Neural cell (in vitro differentiated cells): ENCODE results near the gene DEK. TPM values are rescaled to one million over a fixed set of nuclear protein-coding genes. Genes with fewer than 3 reads are reported as not detected.

Experiments
- H2AFZ ChIP-seq: fragments of 200-600, 300-800 bp; sonication (generic), shearing (Covaris generic); 2 replicates; pipeline ENCODE4 v1.6.0; 2014; ENCODE audit warnings: low read depth, mild to moderate bottlenecking, antibody characterized with exemption, low read length, moderate library complexity
- H3F3A ChIP-seq: fragments of 200-600 bp; shearing (Covaris generic); 2 replicates; pipeline ENCODE4 v1.6.1; 2016; ENCODE audit warnings: mild to moderate bottlenecking, moderate library complexity, mixed read lengths, antibody characterized with exemption, low read length; ENCODE audit not compliant: insufficient read depth, poor library complexity, severe bottlenecking
- H3K27ac ChIP-seq: fragments of 200-600, 300-800 bp; sonication (generic), shearing (Covaris generic); 2 replicates; pipeline ENCODE4 v1.5.1; 2014; ENCODE audit warnings: mild to moderate bottlenecking, low read length, moderate library complexity
- H3K27me3 ChIP-seq: fragments of 300-800, 200-600 bp; sonication (generic), shearing (Covaris generic); 2 replicates; pipeline ENCODE4 v1.6.0; 2014; ENCODE audit warnings: mild to moderate bottlenecking, low read depth, low read length, moderate library complexity; ENCODE audit not compliant: insufficient read depth
- H3K36me3 ChIP-seq: fragments of 300-800, 200-600 bp; sonication (generic), shearing (Covaris generic); 2 replicates; pipeline ENCODE4 v1.5.1; 2014; ENCODE audit warnings: mild to moderate bottlenecking, antibody characterized with exemption, low read length, moderate library complexity; ENCODE audit not compliant: insufficient read depth
- H3K4me2 ChIP-seq: fragments of 300-800, 200-600 bp; sonication (generic), shearing (Covaris generic); 2 replicates; pipeline ENCODE4 v1.6.0; 2014; ENCODE audit warnings: mild to moderate bottlenecking, low read length
- H3K4me3 ChIP-seq: fragments of 300-800, 200-600 bp; sonication (generic), shearing (Covaris generic); 2 replicates; pipeline ENCODE4 v1.5.1; 2014; ENCODE audit warnings: mild to moderate bottlenecking, low read length, moderate library complexity
- H3K79me2 ChIP-seq: fragments of 200-600 bp; shearing (Covaris generic); replicated peaks from 2 replicates; pipeline ENCODE4 v1.6.0; 2014; ENCODE audit warnings: mild to moderate bottlenecking, low read length, moderate library complexity; ENCODE audit not compliant: insufficient read depth
- H3K9ac ChIP-seq: fragments of 300-800, 200-600 bp; sonication (generic), shearing (Covaris generic); 2 replicates; pipeline ENCODE4 v1.6.1; 2016; ENCODE audit warnings: mild to moderate bottlenecking, low read length, mixed read lengths
- H3K9me2 ChIP-seq: fragments of 200-600 bp; shearing (Covaris generic); 2 replicates; pipeline ENCODE4 v1.6.1; 2016; ENCODE audit warnings: mild to moderate bottlenecking, low read length, mixed read lengths; ENCODE audit not compliant: insufficient read depth
- H3K9me3 ChIP-seq: fragments of 200-600, 300-800 bp; sonication (generic), shearing (Covaris generic); 2 replicates; pipeline ENCODE4 v1.6.1; 2016; ENCODE audit warnings: mild to moderate bottlenecking, mixed run types, low read length, moderate library complexity, mixed read lengths
- H4K20me1 ChIP-seq: fragments of 200-600 bp; shearing (Covaris generic); 2 replicates; pipeline ENCODE4 v1.6.1; 2016; ENCODE audit warnings: mild to moderate bottlenecking, mixed run types; ENCODE audit not compliant: insufficient read depth
- EP300 ChIP-seq: fragments of 450-650 bp; conservative IDR thresholded peaks from 2 replicates; pipeline ENCODE4 v1.6.1; 2014; ENCODE audit warnings: antibody characterized with exemption, mild to moderate bottlenecking, moderate library complexity; ENCODE audit not compliant: poor library complexity, severe bottlenecking
- EZH2 ChIP-seq: fragments of 200-600, 300-800 bp; shearing (Covaris generic), sonication (generic); IDR thresholded peaks from 2 replicates; pipeline ENCODE4 v1.6.1; 2014; ENCODE audit warnings: antibody characterized with exemption, low read length, borderline replicate concordance, mild to moderate bottlenecking; ENCODE audit not compliant: insufficient read depth, poor library complexity, severe bottlenecking
- MXI1 ChIP-seq: fragments of 450-650 bp; conservative IDR thresholded peaks from 2 replicates; pipeline ENCODE4 v1.6.1; 2014; ENCODE audit warnings: antibody characterized with exemption, mild to moderate bottlenecking; ENCODE audit not compliant: poor library complexity, severe bottlenecking
- POLR2AphosphoS5 ChIP-seq: IDR thresholded peaks from 2 replicates; pipeline ENCODE4 v1.6.1; 2012
- RAD21 ChIP-seq: fragments of 450-650 bp; conservative IDR thresholded peaks from 2 replicates; pipeline ENCODE4 v1.6.1; 2014; ENCODE audit warnings: antibody characterized with exemption, mild to moderate bottlenecking, moderate library complexity
- TAF1 ChIP-seq: IDR thresholded peaks from 2 replicates; pipeline ENCODE4 v1.6.1; 2012; ENCODE audit warnings: low read depth
- polyA plus RNA-seq: library from polyadenylated mRNA; depleted of rRNA; stranded (reverse); fragments of >200 nt; gene quantifications from 2 replicates; pipeline ENCODE4 v1.2.3, GENCODE V29; 2014
- TF ChIP-seq, protein P1 (sequence below): IDR thresholded peaks from 2 replicates; pipeline ENCODE4 v1.6.1; 2012; ENCODE audit warnings: borderline replicate concordance
- TF ChIP-seq, protein P2 (sequence below): fragments of 450-650 bp; IDR thresholded peaks from 2 replicates; pipeline ENCODE4 v1.5.1; 2014; ENCODE audit warnings: antibody characterized with exemption, mild to moderate bottlenecking, moderate library complexity; ENCODE audit not compliant: poor library complexity, severe bottlenecking

DEK gene
- polyA plus RNA-seq, 1 donor from 2014 or later = 94.3 TPM

DNA sequence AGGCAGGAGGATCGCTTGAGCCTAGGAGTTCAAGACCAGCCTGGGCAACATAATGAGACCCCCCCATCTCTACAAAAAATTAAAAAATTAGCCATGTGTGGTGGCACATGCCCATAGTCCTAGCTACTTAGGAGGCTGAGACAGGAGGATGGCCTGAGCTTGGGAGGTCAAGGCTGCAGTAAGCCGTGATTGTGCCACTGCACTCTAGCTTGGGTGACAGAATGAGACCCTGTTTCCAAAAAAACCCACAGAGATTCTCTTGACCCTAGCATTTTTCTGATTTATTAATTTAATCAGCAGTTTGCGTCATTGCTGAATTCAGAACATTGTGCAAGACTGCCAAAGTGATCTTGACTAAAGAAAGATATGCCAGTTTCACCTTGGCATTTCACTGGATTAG lies 72.3 kb downstream of the DEK start:
- H3K4me3 ChIP-seq = no peak overlapping the region
- H4K20me1 ChIP-seq = no peaks in the 10 kb centered on the region
- H3K79me2 ChIP-seq = no peaks in the 10 kb centered on the region
- no peak overlapping the region for H3K9ac ChIP-seq
- no peaks in the 10 kb centered on the region for H3K9me3 ChIP-seq
- no peaks in the 10 kb centered on the region for H3K9me2 ChIP-seq
- H3K4me2 ChIP-seq = no peak overlapping the region
- H3K27me3 ChIP-seq = no peaks in the 10 kb centered on the region
- H3K36me3 ChIP-seq = no peaks in the 10 kb centered on the region
- TF ChIP-seq, protein P1, sequence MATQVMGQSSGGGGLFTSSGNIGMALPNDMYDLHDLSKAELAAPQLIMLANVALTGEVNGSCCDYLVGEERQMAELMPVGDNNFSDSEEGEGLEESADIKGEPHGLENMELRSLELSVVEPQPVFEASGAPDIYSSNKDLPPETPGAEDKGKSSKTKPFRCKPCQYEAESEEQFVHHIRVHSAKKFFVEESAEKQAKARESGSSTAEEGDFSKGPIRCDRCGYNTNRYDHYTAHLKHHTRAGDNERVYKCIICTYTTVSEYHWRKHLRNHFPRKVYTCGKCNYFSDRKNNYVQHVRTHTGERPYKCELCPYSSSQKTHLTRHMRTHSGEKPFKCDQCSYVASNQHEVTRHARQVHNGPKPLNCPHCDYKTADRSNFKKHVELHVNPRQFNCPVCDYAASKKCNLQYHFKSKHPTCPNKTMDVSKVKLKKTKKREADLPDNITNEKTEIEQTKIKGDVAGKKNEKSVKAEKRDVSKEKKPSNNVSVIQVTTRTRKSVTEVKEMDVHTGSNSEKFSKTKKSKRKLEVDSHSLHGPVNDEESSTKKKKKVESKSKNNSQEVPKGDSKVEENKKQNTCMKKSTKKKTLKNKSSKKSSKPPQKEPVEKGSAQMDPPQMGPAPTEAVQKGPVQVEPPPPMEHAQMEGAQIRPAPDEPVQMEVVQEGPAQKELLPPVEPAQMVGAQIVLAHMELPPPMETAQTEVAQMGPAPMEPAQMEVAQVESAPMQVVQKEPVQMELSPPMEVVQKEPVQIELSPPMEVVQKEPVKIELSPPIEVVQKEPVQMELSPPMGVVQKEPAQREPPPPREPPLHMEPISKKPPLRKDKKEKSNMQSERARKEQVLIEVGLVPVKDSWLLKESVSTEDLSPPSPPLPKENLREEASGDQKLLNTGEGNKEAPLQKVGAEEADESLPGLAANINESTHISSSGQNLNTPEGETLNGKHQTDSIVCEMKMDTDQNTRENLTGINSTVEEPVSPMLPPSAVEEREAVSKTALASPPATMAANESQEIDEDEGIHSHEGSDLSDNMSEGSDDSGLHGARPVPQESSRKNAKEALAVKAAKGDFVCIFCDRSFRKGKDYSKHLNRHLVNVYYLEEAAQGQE = no peak
- TF ChIP-seq MXI1 (no peak), EP300 (no peak)
- no peak overlapping the region for H2AFZ ChIP-seq
- H3K27ac ChIP-seq = no peak overlapping the region
- no peaks in the 10 kb centered on the region for H3F3A ChIP-seq

DNA sequence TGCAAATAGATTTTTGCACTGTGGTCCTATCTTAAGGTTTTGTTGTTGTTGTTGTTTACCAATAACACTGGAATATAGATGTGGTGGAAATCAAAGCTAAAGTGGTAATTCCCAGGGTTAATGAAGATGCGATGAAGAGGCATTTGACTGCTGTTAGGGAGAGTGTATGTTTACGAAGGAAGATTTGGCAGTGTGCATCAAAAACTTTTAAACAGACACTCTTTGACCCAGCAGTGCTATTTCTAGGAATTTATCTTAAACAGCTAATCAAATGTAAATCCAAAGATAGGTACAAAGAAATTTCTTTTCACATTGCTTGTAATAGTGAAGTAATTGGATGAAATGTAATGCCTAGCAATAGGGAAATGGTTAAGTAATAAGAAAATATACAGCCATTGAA lies 75.1 kb downstream of the DEK start:
- Histone ChIP-seq H3K9me3 (no peaks in the 10 kb centered on the region), H2AFZ (no peak overlapping the region), H3K4me3 (no peak overlapping the region), H3K9ac (no peak overlapping the region), H3K27me3 (no peaks in the 10 kb centered on the region), H3F3A (no peaks in the 10 kb centered on the region), H4K20me1 (no peaks in the 10 kb centered on the region), H3K9me2 (no peaks in the 10 kb centered on the region), H3K27ac (no peak overlapping the region), H3K36me3 (no peaks in the 10 kb centered on the region), H3K79me2 (no peaks in the 10 kb centered on the region), H3K4me2 (no peak overlapping the region)
- TF ChIP-seq TAF1 = no peak
- no peak for TF ChIP-seq EZH2
- TF ChIP-seq, protein P2, sequence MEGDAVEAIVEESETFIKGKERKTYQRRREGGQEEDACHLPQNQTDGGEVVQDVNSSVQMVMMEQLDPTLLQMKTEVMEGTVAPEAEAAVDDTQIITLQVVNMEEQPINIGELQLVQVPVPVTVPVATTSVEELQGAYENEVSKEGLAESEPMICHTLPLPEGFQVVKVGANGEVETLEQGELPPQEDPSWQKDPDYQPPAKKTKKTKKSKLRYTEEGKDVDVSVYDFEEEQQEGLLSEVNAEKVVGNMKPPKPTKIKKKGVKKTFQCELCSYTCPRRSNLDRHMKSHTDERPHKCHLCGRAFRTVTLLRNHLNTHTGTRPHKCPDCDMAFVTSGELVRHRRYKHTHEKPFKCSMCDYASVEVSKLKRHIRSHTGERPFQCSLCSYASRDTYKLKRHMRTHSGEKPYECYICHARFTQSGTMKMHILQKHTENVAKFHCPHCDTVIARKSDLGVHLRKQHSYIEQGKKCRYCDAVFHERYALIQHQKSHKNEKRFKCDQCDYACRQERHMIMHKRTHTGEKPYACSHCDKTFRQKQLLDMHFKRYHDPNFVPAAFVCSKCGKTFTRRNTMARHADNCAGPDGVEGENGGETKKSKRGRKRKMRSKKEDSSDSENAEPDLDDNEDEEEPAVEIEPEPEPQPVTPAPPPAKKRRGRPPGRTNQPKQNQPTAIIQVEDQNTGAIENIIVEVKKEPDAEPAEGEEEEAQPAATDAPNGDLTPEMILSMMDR = no peak
- no peak for TF ChIP-seq MXI1
- TF ChIP-seq, protein P1 = no peak
- no peak for TF ChIP-seq POLR2AphosphoS5
- TF ChIP-seq RAD21 = no peak
